GM23248 (cell line): ENCODE measurements around the gene ETS1.

Source experiments
- EZH2 ChIP-seq: fragments of 200-600 bp; sonication (generic); IDR thresholded peaks from 2 replicates; pipeline ENCODE4 v1.6.1; 2018; ENCODE audit warnings: antibody characterized with exemption, mild to moderate bottlenecking; ENCODE audit not compliant: insufficient read depth, poor library complexity, severe bottlenecking
- EZH2phosphoT487 ChIP-seq: fragments of 200-600 bp; sonication (generic); IDR thresholded peaks from 2 replicates; pipeline ENCODE4 v1.6.1; 2018; ENCODE audit warnings: antibody characterized with exemption, moderate library complexity, mild to moderate bottlenecking, low read depth; ENCODE audit not compliant: insufficient read depth

GRCh38 chr11:128610721-128611617 lies 23.6 kb upstream of the ETS1 start:
- TF ChIP-seq EZH2phosphoT487 = no peak
- no peak for TF ChIP-seq EZH2
